Heart right ventricle (tissue), 16 donors: ENCODE measurements around the gene SHROOM3. TPM values are rescaled to one million over a fixed set of nuclear protein-coding genes. Genes with fewer than 3 reads are reported as not detected.

Experiments
- ATAC-seq, 8 donors: fragments of 200-7000 bp; cut with Tn5 transposase; one replicate each; pipeline ENCODE4 v1.9.1; 2020; ENCODE audit warnings: mild to moderate bottlenecking in 8 of 8, moderate library complexity in 8 of 8, moderate number of reproducible peaks in 1 of 8
- DNase-seq, 2 donors: peaks; one replicate each; pipeline ENCODE4 v3.0.0-alpha.2; 2020
- H3K27ac ChIP-seq, 10 donors: fragments of 200-600 bp; sonication (generic) in 2 of 10; one replicate each; pipeline versions ENCODE4 v1.5.0 to v1.8.0; 2020 to 2022; ENCODE audit warnings: mild to moderate bottlenecking in 3 of 10
- H3K27me3 ChIP-seq, 7 donors: fragments of 200-600 bp; one replicate each; pipeline ENCODE4 v1.8.0; 2021 to 2022; ENCODE audit warnings: mild to moderate bottlenecking in 2 of 7
- H3K36me3 ChIP-seq, 9 donors: fragments of 200-600 bp; sonication (generic) in 1 of 9; one replicate each; pipeline versions ENCODE4 v1.5.0 to v1.8.0; 2020 to 2022; ENCODE audit warnings: mild to moderate bottlenecking in 2 of 9
- H3K4me1 ChIP-seq, 9 donors: fragments of 200-600 bp; sonication (generic) in 1 of 9; one replicate each; pipeline versions ENCODE4 v1.5.0 to v1.8.0; 2020 to 2022; ENCODE audit warnings: mild to moderate bottlenecking in 4 of 9
- H3K4me3 ChIP-seq, 10 donors: fragments of 200-600 bp; sonication (generic) in 2 of 10; one replicate each; pipeline versions ENCODE4 v1.5.0 to v1.8.0; 2020 to 2022; ENCODE audit warnings: mild to moderate bottlenecking in 7 of 10, moderate library complexity in 2 of 10
- H3K9me3 ChIP-seq, 11 donors: fragments of 200-600 bp in 10 of 11; sonication (generic) in 2 of 11; one replicate each; pipeline versions ENCODE4 v1.5.0 to v1.8.0; 2013 to 2022; ENCODE audit warnings: mild to moderate bottlenecking in 2 of 11, control low read depth in 1 of 11, moderate library complexity in 1 of 11
- CTCF ChIP-seq, 9 donors: fragments of 200-600 bp; sonication (generic) in 2 of 9; IDR thresholded peaks; one replicate each; pipeline versions ENCODE4 v1.5.0 to v1.8.0; 2021 to 2022; ENCODE audit warnings: antibody characterized with exemption in 9 of 9, mild to moderate bottlenecking in 5 of 9, moderate library complexity in 1 of 9
- WGBS, 2 donors: extraction: QIAGEN DNeasy Blood & Tissue Kit; methylation state at CpG; one replicate each; pipeline ENCODE4 v1.1.7; 2013; ENCODE audit warnings: inconsistent platforms in 1 of 2; 5-methylcytosine and 5-hydroxymethylcytosine counted together
- intact Hi-C, 10 donors: fragments of 100-400 bp; cut with DNase I; formaldehyde crosslinking; loops; one replicate each; pipeline versions ENCODE4 v1.11.1 to v1.14.2; 2022
- polyA plus RNA-seq, 2 donors: library from polyadenylated mRNA; stranded (reverse); fragments of 200-250 nt; gene quantifications; one replicate each; pipeline ENCODE4 v1.2.3, GENCODE V29; 2013
- total RNA-seq, 10 donors: library from RNA; stranded (reverse); fragmentation: NEBNext Ultra II Directional in 3 of 10; extraction: Animal tissue kit (Norgen Biotek cat#: 25700) in 3 of 10; gene quantifications; one replicate each; pipeline versions ENCODE4 v1.2.1 to v1.2.4, GENCODE V29; 2021 to 2023
- donor health status: Arrhythmogenic right ventricular cardiomyopathy.
- donor health status: ischemic (EF 13 %, LVEDD 7.1; RV severe dilation, severe dysfunction).
- donor health status: healthy with polysubstance abuse.
- donor health status: DM: no; HTN: yes; CAD: no.
- donor health status: DM: no; HTN: no; CAD: no.
- donor health status: ischemic (EF 25% LVEDD 6.9; RV normal size, moderate dysfunction).
- donor health status: ischemic (EF 25% LVEDD 5.7; RV mildly dilated, moderate dysfunction).
- donor health status: healthy.
- donor health status: DM: yes; HTN: yes; CAD: no.
- donor health status: Ischemic cardiomyopathy.
- donor health status: ischemic (EF 35%, LVEDD 5.7; RV mildly dilated, moderate dysfunction).
- donor health status: nonischemic (EF 11% LVEDD 7.7; RV severe dilation, severe dysfunction).
- donor health status: DM: yes; HTN: yes; CAD: no.
- donor health status: PGD.
- donor health status: ischemic (EF 29% LVEDD 5.4; RV normal size, mild dysfunction).
- donor health status: nonischemic (EF 23%, LVEDD 6.1; RV moderate dilation, normal function).

SHROOM3 gene
- total and polyA plus RNA-seq, 12 donors: 1.7 to 33.3 (median 15.9) TPM

GRCh38 chr4:76751612-76752343, 316.7 kb downstream of the SHROOM3 start:
- no peak overlapping the region for H3K27ac ChIP-seq

GRCh38 chr4:76752861-76753501, 318.0 kb downstream of the SHROOM3 start:
- Histone ChIP-seq H3K9me3 (peaks cover 0 to 7% (median 0%) of the 10 kb centered on the region in 11 donors), H3K27me3 (peaks cover 0 to 4% (median 0%) of the 10 kb centered on the region in 7 donors), H3K4me1 (peaks cover 0 to 40% (median 25%) of the 10 kb centered on the region in 9 donors), H3K27ac (peak overlapping the region in 8 of 10 donors; percentile 27 to 59 (median 46)), H3K4me3 (peak overlapping the region in 3 of 10 donors; percentile 3 to 22 (median 17)), H3K36me3 (peaks cover 0 to 4% (median 0%) of the 10 kb centered on the region in 9 donors)
- intact Hi-C loops: loop anchor here in 6 of 10 donors (10.0 kb wide), 3 partner anchors 148 to 318 kb away; partner anchors contain the start of gene SHROOM3 (in 5 of the 6)
- ATAC-seq: peak in 7 of 8 donors; percentile 59 to 81 (median 74)
- no peak for TF ChIP-seq CTCF (IDR thresholded peaks at IDR 0.05)
- DNase-seq: no peak
- WGBS, 2 donors: 33 to 46% methylated on average over 3 of the region's 3 CpGs

More at GRCh38 chr4:76751612-76752343, 316.7 kb downstream of the SHROOM3 start:
- Histone ChIP-seq H3K9me3 (peaks cover 0 to 7% (median 0%) of the 10 kb centered on the region in 11 donors), H3K27me3 (peaks cover 0 to 4% (median 0%) of the 10 kb centered on the region in 7 donors), H3K4me3 (no peak overlapping the region), H3K36me3 (peaks cover 0 to 2% (median 0%) of the 10 kb centered on the region in 9 donors), H3K4me1 (peaks cover 0 to 34% (median 21%) of the 10 kb centered on the region in 9 donors)
- no peak for TF ChIP-seq CTCF (IDR thresholded peaks at IDR 0.05)
- intact Hi-C loops: loop anchor here in 6 of 10 donors (10.0 kb wide), 3 partner anchors 147 to 317 kb away; partner anchors contain the start of gene SHROOM3 (in 5 of the 6)
- DNase-seq: no peak
- ATAC-seq: no peak
- WGBS, 2 donors: 93 to 97% methylated on average over 3 of the region's 3 CpGs

- peaks cover 0 to 7% (median 0%) of the 10 kb centered on the region in 11 donors for H3K9me3 ChIP-seq
- peaks cover 0 to 4% (median 0%) of the 10 kb centered on the region in 9 donors for H3K36me3 ChIP-seq
- peak in 7 of 8 donors; percentile 27 to 78 (median 58) for ATAC-seq
- H3K27me3 ChIP-seq: peaks cover 0 to 4% (median 0%) of the 10 kb centered on the region in 7 donors
- 34 to 48% methylated on average over 3 of the region's 3 CpGs for WGBS, 2 donors
- no peak for TF ChIP-seq CTCF (IDR thresholded peaks at IDR 0.05)
- DNase-seq: no peak
- intact Hi-C loops: loop anchor here in 6 of 10 donors (10.0 kb wide), 3 partner anchors 149 to 319 kb away; partner anchors contain the start of gene SHROOM3 (in 5 of the 6)
- H3K4me3 ChIP-seq: peak overlapping the region in 3 of 10 donors; percentile 3 to 22 (median 17)
- peaks cover 0 to 47% (median 27%) of the 10 kb centered on the region in 9 donors for H3K4me1 ChIP-seq
- H3K27ac ChIP-seq: peak overlapping the region in 8 of 10 donors; percentile 14 to 59 (median 46)
Measured at GRCh38 chr4:76753814-76754213, 318.8 kb downstream of the SHROOM3 start.

GRCh38 chr4:76754439-76754838, 319.4 kb downstream of the SHROOM3 start:
- WGBS, 2 donors: 87 to 94% methylated on average over 10 of the region's 10 CpGs
- peaks cover 0 to 47% (median 29%) of the 10 kb centered on the region in 9 donors for H3K4me1 ChIP-seq
- H3K27ac ChIP-seq: peak overlapping the region in 8 of 10 donors; percentile 14 to 59 (median 46)
- TF ChIP-seq CTCF (IDR thresholded peaks at IDR 0.05): no peak
- H3K36me3 ChIP-seq: peaks cover 0 to 5% (median 0%) of the 10 kb centered on the region in 9 donors
- H3K9me3 ChIP-seq: peaks cover 0 to 7% (median 0%) of the 10 kb centered on the region in 11 donors
- intact Hi-C loops: loop anchor here in 6 of 10 donors (10.0 kb wide), 3 partner anchors 150 to 320 kb away; partner anchors contain the start of gene SHROOM3 (in 5 of the 6)
- ATAC-seq: peak in 2 of 8 donors; percentile 22 to 27
- DNase-seq: no peak
- peaks cover 0 to 4% (median 0%) of the 10 kb centered on the region in 7 donors for H3K27me3 ChIP-seq
- no peak overlapping the region for H3K4me3 ChIP-seq
